NCI-H1092 treated with DMSO at 0.1 percent for 48 hours (cell line): ENCODE measurements around the gene PPP1R16B.
"Not testable (repeated sequence)": the region's sequence is repeated elsewhere in the genome, so short reads cannot be mapped to it uniquely, and the experiment has no call there.

Source experiments
- DNase-seq: peaks from one replicate; lab custom pipeline; 2025; lab: John Stamatoyannopoulos, UW

The PPP1R16B gene

DNA sequence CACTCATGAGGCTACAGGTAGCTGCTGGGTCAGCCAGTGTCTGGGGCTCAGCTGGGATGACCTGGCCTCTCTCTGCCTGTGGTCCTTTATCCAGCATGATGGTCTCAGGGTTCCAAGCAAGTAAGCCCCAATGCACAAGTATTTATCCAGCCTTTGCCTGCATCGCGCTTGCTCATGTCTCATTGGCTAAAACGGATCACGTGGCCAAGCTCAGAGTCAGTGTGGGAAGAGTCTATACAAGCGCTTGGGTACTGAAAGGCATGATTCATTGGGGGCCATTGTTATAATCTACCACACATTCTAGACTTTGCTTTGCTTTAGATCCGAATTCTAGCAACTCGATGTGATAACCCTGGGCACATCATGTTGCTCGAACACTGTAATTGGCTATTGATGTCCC is 48.3 kb downstream of the PPP1R16B start:
- DNase-seq: no peak

DNA sequence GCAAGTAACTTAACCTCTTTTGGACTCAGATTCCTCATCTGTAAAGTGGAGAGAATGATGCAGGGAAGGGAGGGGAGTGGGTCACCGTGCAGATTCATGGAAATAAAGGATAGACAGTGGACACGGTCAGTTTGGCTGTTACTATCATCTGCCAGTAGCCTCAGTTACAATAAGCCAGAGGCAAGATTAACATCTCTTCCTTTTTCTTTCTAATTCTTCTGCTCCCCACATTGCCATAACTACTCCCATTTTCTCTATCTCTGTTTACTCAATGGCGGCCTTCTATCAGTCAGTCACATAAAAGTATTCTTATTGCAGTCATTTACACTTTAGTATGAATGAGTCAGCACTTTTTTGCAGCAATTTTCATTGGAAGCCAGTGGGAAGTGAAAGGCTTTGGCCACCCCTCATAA is 49.2 kb downstream of the PPP1R16B start:
- DNase-seq: no peak

DNA sequence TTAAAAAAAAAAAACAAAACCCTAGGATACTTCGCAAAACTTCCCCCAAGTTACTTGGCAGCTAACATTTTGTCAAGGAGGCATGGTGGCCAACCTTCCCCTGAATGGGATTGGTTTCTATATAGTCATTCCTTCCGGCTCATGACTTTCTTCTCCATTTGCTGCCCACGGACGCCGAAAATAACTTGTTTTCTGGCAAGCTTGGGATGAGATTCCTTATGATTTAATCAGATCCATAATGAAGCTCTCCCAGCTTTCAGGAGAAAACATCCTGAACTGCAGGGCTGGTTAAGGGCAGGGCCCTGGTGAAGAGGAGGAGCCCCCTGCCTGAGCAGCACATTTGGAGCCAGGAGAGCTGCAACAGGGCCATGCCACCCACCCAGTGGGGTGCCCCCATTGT is 49.9 kb downstream of the PPP1R16B start:
- DNase-seq: no peak

DNA sequence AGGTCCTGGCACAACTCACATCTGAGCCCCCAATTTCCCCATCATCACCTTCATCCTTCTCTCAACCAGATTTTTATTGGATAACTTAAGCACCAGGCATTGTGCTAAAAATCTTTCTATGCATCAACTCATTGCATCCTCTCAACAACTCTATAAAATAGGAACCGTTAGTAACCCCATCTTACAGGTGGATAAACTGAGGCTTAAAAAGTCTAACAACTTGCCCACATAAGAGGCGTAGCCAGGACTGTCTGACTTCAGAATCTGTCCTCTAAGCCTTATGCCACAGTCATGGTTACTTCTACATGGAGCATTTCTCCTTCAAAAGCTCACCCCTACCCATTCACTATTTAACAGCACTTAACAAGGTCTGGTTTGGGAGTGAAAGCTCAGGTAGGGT is 51.1 kb downstream of the PPP1R16B start:
- DNase-seq: no peak

DNA sequence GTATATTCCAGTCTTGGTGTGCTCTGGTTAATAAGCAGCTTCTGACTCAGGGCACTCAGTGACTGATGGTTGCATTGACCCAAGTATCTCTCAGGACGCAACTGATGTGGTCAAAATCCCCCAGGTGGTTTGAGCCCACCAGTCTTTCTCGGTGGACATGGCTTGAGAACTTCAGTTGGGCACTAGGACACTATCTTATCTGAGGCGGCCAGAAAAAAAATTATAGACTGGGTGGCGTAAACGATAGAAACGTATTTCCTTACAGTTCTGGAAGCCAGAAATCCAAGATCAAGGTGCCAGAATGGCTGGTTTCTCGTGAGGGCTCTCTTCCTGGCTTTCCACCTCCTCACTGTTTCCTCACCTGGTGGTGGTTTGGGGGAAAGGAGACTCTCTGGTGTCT is 52.2 kb downstream of the PPP1R16B start:
- DNase-seq: no peak

DNA sequence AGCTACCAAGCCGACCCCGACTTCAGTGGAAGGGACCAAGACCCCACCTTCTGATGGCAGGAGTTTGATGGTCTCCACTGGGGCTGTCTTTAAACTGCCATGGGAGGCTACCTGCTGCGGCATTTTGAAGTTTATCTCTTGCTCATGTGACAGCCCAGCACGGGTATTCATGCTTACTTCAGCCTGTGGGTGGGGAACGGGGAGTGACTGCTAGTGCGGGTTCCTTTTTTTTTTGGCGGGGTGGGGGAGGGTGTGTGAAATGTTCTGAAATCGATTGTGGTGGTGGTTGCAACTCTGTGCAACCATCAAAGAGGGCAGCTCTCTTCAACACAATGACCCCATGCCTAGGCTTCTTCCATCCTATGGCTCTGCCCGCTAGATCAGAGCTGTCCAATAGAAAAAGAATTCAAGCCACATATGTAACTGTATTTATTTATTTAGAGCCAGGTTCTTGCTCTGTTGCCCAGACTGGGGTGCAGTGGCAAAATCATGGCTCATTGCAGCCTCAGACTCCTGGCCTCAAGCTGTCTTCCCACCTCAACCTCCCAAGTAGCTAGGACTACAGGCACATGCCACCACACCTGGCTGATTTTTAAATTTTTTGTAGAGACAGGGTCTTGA is 53.7 kb downstream of the PPP1R16B start:
- no peak for DNase-seq

DNA sequence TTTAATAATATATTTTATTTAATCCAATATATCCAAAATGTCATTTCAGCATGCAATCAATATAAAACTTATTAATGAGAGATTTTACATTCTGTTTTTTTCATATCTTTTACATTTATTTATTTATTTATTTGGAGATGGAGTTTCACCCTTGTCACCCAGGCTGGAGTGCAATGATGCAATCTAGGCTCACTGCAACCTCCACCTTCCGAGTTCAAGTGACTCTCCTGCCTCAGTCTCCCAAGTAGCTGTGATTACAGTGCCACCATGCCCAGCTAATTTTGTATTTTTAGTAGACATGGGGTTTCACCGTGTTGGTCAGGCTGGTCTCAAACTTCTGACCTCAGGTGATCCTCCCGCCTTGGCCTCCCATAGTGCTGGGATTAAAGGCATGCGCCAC is 54.4 kb downstream of the PPP1R16B start:
- DNase-seq: not testable (repeated sequence)

DNA sequence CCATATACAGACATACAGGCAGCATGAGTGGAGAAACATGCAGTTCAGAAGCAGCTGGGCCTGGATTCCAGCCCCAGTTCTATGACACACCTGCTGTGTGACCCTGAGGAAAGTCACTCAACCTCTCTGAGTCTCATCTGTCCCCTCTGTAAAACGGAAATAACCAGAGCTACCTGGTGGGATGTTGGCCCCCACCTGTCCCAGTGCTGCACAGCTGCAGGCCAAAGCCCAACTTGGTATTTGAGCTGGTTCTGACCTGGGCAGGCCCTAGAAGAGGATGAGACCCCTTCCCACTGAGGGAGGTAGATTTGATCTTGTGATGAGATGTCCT is 55.5 kb downstream of the PPP1R16B start:
- DNase-seq: no peak

DNA sequence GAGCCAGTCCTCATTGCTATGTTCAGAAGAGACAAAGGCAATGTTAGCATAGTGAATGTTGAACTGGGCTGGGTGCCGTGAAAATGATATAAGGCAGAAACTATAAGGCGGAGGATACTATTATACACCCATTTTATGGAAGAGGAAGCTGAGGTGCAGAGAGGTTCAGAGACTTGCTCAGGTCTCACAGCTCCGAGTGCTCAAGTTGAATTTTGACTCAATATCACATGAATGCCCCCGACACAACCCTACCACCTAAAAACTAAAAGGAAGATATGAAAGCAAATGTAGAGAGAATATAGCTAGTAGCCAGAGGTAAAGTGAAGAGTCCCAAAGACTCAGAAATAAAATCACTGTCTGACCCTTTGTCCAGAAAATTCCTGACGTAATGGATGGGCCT is 56.7 kb downstream of the PPP1R16B start:
- no peak for DNase-seq

DNA sequence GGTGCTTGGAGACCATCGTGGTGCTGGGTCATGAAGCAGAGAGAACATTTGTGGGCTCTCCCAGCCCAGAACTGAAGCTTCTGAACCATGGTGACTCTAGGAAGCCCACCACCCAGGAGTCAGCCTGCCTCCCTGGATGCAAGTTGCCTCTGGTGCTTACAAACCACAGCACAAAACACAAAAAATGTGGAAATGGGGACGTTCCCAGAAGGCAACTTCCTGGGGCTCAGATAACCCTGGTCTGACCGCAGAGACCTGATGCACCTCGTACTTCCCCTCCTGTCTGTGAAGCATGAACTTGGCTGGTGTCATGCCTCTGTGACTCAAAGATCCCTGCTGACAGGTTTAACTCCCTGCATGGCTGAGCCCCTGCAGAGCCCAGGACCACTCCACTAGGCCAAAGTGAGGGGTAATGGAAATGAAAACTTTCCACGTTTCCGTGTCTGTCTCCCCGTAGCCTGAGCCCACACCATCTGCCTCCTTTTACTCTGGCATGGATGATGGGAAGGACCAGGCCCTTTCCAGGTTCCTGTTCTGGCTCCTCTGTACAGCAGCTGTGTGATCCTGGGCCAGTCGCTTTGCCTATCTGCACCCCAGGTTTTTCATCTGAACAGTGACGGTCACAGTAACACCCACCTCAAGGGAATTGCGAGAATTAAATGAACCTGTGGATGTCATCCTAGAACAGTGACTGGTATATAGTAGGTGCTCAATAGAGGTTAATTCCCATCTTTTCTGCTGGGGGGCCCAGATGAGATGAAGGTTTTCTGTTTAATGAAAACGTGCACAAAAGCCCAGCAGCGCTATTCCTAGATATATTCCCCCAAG is 57.7 kb downstream of the PPP1R16B start:
- DNase-seq: no peak

DNA sequence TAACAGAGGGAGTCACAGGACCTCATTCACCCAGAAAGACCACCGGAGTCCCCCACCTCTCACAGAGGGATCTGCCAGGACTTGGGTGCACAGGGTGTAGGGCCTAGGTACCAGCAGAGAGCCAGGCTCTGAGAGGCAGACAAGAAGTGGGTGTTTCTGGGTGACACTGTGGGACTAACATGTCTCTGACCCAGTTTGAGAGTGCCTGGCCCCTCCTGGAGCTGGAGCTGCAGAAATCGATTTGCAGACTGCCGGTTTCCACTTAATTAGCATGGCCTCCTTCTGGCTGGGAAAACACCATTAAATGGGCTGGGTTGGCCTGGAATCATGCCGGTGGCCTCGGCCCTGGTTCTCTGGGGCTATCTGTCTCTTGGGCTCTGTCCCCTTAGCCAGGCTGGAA is 59.2 kb downstream of the PPP1R16B start:
- DNase-seq: peak; percentile 35

DNA sequence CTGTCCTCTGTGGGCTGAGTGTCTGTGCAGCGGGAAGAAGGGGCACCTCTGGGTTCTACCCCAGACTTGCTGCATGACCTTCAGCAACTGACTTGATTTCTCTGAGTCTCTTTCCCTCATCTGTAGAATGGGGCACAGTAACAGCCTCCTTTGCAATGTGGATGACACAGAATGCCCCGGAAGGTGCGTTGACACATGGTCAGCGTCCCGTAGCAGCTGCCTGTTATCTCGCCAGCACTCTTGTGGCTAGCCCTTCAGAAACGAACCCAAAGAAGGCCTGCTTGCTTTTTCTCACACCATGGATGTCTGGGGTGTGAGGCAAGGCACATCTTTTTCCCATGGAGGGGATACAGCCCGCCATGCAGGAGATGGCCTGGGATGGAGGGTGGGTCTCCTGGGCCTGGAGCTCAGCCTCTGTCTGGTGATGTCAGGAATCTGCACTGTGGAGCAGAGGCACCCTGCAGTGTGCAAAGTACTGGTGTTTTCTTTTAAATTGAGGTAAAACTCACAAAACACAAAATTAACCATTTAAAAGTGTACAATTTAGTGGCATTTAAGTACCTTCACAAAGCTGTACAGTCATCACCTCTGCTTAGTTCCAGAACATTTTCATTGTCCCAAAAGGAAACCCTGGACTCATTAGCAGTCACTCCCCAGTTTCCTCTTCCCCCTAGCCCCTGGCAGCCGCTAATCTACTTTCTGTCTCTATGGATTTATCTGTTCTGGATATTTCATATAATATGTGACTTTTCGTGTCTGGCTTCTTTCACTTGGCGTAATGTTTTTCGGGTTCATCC is 61.0 kb downstream of the PPP1R16B start:
- no peak for DNase-seq

DNA sequence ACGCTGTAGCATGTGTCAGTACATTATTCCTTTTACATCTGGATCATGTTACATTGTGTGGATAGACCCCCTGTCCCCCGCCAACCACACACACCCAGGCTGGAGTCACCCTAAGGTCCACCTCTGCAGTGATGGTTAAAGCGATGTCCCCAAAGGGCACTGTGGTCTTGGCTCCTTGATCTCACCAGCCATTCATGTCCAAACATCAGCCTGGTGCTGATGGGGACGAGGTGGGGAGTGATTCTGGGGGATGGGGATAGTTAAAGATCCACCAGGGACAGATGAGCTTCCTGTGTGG is 61.5 kb downstream of the PPP1R16B start:
- DNase-seq: no peak

DNA sequence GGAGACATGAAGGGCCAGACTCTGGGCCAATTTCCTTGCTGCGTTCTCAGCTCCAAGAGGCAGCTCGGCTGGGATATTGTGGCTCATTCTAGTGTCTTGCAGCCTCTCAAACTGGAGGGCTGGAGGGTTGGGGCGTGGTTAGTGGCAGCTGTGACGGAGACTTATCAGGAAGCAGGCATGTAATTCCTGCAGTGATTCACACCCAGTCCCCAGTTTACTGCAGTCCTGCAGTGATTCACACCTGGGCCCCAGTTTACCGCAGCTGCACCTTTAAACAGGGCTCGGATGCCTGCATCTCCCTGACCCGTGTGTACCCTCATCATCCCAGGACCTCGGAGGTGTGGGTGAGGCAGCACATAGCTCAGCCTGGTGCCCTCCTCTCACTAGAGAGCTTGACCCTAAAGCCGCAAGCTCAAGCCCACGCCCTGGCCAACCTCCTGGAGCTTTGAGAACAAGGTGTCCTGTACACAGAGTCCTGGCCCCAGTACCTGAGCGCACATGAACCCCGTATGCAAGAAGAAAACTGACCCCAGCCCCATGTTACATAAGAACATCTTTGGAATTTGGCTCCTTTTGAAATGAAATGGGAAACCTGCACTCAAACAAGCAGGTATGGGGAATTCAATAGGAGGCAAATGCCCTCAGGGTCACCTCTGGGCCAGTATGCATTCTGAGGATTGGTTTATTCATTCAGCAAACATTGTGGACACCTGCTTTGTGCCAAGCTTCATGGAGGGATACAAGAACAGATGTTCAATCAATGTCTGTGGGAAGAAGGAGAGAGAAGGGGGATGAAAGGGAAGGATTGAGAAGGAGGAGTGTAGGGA is 65.4 kb downstream of the PPP1R16B start:
- DNase-seq: no peak

DNA sequence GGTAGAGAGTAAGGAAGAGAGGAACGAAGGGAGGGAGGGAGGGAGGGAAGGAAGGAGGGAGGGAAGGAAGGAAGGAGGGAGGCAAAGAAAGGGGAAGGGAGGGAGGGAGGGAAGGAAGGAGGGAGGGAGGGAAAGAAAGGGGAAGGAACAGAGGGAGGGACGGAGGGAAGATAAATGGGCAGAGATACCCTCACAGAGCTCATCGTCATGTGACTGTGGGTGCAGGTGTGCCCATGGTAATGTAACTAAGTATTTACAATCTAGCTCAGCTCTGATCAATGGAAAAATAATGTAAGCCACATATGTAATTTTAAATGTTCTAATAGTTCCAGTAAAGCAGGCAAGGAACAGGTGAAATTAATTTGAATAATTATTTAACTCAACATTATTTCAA is 66.1 kb downstream of the PPP1R16B start:
- no peak for DNase-seq

DNA sequence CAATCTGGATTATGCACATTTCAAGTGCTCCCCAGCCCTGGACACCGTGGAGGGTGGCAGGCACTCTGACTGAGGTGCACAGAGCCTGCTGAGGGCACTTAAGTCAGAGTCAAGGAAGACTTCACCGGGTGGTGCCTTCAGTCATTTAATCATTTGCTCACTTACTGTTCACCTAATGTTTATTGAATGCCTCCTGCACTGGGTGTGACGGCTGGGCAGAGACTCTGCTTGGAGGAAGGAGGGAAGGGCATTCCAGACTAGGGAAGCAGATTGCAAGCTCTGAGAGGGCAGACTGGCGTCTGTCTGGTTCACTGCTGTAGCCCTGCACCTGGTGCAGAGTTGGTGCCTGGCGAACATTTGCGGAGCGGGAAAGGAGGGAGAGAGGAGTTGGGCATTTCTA is 66.5 kb downstream of the PPP1R16B start:
- no peak for DNase-seq

DNA sequence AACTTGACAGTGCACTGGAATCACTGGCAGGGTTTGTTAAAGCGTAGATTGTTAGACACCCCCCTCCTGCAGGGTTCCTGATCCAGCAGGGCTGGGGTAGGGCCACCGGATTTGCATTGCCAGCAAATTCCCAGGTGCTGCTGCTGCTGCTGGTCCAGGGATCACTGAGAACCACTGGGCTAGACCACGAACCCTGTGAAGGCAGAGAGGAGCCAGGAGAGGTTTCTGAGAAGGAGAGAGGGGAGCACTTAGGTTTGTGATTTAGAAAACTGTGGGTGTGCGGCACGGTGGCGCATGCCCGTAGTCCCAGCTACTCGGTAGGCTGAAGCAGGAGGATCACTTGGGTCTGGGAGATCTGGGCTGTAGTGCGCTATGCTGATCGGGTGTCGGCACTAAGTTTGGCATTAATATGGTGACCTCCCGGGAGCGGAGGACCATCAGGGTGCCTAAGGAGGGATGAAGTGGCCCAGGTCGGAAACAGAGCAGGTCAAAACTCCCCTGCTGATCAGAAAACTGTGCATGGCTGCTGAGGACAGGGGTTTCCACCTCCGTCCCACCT is 67.1 kb downstream of the PPP1R16B start:
- DNase-seq: no peak

DNA sequence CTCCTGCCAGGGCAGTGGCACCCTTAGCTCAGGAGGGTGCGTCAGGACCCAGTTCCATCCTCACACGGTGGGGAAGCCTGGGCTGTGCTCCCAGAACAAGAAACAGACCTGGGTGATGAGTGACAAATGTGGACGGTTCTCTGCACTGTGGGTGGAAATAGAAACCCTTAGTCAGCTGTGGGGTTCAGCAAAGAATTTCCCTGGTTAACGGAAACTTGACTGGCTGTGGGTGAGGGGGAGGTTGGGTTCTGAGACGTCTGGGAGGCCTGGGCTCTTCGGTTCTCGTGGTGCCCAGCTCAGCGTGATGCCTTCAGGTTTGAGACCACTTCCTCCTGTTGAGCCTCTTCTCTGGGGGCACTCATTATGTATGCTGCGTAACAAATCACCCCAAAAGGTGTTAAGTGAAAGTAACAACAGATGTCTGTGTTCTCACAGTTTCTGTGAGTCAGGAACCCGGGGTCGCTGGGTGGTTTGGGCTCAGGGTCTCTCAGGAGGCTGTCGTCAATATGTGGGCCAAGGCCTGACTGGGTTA is 67.6 kb downstream of the PPP1R16B start:
- no peak for DNase-seq

DNA sequence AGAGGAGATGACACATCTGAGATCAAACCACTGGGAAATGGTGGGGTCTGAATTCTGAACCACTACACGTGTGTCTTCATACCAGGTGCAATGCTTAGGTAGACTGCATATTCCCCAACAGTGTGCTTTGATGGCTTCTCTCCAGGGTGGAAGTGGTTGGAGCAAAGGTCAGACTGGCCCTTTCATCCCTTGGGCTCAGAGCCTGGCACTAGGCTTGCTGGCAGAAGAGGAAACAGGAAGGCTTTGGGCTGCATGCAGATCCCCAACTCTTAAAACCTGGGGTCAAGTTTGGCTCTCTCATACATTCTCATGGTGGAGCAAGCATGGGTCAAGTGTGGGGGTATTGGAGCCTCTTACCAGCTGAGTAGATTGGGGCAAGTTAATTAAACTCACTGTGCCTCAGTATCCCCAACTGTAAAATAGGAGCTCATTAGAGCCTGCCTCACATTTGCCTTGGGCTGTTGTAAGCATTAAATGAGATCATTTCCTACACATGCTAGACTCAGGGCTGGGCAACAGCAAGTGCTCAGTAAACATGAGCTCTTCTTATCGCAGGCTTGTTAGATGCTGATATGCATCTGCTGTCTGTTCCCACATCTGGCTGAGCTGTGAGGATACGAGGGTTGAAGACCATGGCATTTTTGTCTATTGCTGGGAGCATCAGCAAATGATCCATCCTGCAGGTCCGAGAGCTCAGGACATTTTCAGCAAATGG is 69.1 kb downstream of the PPP1R16B start:
- no peak for DNase-seq

DNA sequence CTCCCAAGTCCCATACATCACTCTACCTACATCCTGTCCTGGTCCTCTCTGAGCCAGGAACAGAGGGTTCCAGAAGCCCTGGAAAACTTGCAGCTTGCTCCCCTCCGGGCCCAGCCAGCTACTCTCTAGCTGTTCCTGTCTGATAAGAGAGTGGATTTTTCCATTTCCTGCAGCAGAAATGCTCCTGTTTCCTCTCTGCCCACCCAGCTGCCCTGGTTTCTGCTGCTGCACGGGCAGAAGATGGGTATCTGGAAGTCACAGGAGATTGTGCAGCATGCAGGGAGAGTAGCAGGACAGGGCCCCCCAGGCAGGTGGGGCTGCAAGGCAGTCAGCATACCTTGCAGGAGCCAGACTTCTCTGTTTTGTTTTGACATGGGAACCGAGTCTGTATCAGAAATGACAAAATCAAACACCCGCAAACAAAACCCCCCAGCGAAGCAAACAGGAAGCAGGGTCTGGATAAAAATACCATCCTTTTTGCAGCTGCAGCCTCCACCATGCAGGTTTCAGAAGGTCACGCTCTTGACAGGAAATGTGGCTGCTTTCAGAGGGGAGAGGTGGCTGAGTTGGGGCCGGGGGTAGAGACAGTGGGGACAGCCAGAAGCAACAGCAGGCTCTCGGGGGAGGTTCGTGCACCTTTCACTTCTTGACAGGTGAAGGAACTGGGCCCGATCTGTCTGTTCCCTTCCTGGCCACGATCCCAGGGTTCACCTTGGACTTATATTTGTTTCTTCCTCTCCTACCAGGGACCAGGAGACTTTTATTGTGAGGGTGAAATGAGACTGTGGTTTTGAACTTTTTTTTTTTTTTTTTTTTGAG is 69.9 kb downstream of the PPP1R16B start:
- DNase-seq: no peak
